GM18868 (cell line): Measurements from ENCODE around the gene DKK3.
"Not testable (repeated sequence)": the region's sequence is repeated elsewhere in the genome, so short reads cannot be mapped to it uniquely, and the experiment has no call there.

Experiments
- ATAC-seq: cut with Tn5 transposase; IDR thresholded peaks from one replicate; pipeline ENCODE4 v1.9.1; 2021; ENCODE audit warnings: mild to moderate bottlenecking, moderate library complexity; ENCODE audit not compliant: unreplicated experiment

The DKK3 gene

DNA sequence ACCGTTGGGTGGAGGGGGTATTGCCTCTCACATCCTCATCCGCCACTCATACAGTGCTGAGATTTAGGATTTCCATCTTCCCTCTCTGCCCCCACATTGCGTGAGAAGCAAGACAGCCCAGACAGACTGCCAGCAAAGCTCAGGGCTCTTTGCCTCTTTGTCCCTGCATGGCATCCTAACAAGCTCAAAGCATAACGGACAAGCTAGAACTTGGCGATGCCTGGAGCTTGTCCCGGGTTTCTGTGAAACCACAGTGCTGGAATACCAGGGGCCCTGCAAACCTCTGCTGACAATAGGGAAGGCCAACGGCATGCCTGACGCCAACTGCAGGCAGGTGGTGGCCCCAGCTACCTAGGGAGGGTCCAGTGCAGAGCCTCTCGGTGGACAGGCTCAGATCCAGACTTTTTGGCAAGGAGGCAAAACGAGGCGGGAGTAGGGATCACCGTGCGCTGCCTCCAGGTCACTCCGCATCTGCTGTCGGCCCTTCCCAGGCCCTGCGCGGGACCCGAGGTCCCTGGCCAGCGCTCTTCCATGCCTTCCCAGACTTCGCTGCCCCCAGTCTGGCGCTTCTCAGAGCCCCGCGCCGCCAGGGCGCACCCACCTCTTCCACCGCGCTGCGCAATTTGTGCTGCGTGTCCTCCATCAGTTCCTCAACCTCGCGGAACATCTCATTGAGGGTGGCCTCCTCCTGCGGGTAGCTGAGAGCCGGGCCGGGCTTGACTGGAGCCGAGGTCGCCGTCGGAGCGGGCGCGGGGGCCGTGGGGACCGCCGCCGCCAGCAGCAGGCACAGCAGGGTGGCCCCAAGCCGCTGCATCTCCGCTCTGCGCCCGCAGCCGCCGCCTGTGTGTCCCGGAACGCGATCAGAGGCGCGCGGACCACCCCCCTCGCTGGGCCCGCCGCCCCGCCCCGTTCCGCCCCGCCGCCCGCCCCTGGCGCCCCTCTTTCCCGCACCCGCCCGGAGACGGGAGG is at the start of gene DKK3:
Gene DKK3, minus strand, starts transcription at position 858 of the 969 bp plus-strand sequence. Its CDS starts 44 bp downstream, at position 814.
- ATAC-seq = no peak

GRCh38 chr11:12057299-12057980 is 49.0 kb upstream of the DKK3 start:
- no peak for ATAC-seq

DNA sequence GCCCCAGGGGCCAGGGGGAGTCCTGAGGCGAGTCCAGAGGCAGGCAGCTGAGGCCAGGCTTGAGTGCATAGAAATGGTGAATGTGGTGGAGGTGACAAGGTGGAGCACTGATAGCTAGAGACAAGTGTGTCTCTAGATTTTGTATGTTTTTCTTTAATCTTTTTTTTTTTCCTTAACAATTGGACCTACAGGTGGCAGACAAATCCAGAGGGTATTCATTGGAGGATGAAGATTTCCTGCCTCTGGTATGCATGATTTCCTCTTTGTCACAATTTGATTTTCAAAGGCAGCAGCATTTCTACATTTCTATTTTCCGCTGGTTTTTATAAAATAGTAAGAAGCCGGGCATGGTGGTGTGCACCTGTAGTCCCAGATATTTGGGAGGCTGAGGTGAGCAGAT is 47.7 kb upstream of the DKK3 start:
- ATAC-seq = no peak

DNA sequence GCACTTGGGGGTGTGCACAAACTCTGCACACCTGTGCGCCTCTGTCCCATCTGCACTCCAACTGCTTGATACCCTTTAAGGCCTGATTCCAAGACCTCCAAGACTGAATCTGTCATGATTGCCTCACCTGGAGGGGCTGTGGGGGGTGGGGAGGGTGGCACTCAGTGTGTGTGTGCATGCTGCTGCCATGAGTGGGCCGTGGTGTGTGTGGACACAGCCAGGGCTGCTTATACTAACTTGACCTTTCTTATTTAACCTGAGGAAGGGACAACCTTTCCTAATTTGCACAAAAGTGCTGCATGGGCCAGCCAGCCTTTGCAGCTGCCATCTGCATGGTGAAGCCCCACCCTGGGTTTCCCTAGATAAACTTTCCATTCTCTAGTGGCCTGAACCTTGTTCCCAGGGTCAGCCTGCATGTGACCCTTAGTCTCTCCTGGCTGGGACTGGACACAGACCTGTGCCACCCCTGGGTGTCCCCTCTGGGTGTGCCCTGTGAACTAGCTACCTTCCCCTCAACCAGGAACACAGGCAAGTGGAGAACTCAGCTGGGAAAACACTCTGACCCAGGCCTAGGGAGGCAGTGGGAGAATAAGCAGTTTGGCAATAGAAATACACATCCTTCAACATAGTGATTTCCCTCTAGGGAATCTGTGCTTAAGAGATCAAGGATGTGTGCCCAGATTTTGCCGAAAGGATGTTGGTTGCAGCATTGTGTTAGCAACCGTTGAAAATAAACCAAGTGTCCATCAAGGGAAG is 45.4 kb upstream of the DKK3 start:
- no peak for ATAC-seq

GRCh38 chr11:12052676-12053605 is 44.5 kb upstream of the DKK3 start:
- ATAC-seq = no peak

DNA sequence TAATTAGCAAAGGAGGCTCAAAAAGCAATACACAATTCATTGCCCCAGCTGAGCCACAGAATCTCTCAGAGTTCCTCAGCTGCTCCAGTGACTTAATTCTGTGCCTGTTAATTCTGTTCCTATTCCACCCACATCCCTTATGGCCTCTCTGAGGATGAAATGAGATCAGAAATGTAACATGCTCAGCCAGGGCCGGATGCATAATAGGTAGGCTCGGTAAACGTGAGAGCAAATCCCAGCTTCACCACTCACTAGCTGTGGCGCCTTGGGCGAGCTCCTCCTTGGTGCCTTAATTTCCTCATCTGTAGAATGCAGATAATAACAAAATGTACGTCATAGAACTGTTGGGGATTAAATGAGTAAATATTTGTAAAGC is 42.8 kb upstream of the DKK3 start:
- no peak for ATAC-seq

DNA sequence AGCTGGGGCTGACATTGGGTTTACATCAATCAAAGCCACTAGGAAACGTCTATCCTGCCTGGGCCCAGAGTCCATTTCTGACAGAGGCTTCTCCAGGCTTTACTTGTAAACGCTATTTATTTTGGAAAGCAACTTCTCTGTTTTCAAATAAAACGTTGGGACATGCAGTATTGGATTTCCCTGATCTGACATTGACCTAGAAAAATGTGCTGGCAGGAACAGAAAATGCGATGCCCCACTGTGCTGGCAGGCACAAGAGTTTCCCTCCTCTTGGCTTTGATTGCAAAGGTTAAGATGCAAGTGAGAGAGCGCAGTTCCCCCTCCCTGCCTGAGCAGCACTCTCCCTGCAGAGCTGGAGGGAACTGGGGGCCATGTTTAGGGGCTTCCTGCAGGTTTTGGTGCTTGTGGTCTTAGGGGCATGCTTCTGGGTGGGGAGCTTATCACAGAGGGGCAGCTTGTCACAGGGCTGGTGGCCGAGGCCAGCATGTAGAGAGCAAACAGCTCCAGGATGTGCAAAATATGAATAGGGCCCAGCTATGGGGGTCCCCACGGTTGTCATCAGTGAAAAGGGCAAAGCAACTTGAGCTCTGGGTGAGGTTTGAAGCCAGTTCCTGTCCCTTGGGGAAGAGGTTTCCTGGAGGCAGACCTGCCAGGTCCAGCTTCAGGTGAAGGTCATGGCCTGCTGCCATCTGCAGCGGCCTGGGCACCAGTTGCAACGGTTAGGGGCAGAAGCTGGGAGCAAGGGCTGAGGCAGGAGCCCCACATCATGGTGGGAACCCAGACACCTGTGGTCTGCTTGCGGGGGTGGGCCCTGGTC is 42.3 kb upstream of the DKK3 start:
- no peak for ATAC-seq

DNA sequence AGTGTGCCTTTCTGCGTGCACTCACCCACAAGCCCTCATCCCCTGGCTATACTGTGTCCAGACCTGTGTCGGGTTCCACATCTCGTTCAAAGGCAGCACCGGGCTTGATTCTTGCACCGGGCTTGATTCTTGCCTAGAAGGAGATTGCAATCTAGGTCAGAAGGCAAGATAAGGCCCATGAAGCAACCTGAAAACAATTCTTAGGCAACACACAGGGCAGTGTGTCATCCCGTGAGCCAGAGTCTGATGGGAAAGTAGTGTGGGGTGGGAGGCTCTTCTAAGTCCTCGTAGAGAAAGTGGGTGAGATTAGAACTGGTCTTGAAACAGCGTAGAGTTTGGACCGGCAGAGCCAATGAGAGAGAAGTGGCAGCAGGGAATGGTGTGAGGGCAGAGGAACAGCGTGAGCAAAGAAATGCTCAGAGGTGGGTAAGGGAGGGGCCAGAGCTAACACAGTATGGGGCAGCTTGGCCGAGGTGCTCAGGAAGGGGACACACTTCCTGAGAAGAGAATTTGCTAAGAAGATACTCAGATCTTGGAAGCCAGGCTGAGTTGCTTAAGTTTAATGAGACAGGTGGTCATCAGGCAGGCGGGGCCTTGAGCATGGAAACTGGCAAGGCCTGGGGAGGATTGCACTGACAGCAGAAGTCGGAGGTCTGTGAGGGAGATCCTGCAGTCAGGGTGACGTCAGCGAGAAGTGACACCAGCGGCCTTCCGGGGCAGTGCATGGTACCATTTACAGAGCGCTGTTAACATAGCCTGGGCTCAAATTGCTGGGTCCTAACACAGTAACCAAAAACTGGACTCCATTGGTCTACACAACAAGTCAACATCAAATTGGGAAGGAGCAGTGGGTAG is 40.7 kb upstream of the DKK3 start:
- no peak for ATAC-seq

GRCh38 chr11:12046636-12047236 is 38.3 kb upstream of the DKK3 start:
- ATAC-seq = no peak

GRCh38 chr11:12045914-12046635 is 37.6 kb upstream of the DKK3 start:
- ATAC-seq = no peak

- ATAC-seq = no peak
These were observed 36.4 kb upstream of the DKK3 start for GRCh38 chr11:12044799-12045198.

- peak; percentile 70 for ATAC-seq
These were observed 35.7 kb upstream of the DKK3 start for GRCh38 chr11:12043959-12044791.

- no peak for ATAC-seq
These were observed 34.8 kb upstream of the DKK3 start for GRCh38 chr11:12043221-12043620.

DNA sequence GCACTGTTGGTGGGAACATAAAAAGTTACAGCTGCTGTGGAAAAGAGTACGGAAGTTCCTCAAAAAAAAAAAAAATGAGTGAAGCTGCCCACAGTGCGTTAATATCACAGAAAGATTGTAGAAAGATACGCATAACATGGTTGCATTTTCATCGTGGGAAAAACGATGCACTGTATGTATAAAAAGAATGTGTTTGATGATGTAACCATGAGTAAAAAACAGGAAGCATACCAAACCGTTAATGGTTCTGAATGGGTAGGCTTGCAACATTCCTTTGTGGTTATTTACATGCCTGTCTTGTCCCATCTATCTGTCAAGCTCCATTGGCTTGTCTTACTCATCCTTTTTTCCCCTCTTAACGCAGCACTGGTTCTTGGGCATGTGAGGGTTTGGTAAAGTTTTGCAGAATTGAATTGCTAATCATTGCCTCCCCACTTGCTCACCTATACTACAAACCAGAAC is 33.8 kb upstream of the DKK3 start:
- ATAC-seq = no peak

- not testable (repeated sequence) for ATAC-seq
These were observed 32.3 kb upstream of the DKK3 start for GRCh38 chr11:12040719-12041118.

DNA sequence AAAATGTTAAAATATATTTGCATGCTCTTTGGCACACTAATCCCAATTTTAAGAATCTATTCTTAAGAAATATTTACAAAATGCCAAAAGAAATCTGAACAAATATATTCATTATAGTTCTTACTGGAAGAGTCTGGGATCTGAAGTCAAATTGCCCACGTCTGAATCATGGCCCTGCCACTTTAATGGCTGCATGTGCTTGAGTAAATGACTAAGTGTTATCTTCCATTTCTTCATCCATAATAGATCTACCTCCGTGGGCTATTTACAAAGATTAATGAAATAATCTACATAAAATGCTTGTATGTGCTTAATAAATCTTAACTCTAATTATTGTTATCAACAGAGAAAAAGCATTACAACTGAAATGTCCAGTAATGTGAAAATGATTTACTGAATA is 24.5 kb upstream of the DKK3 start:
- no peak for ATAC-seq
